KMS-11 (cell line): ENCODE measurements around the gene TMED7.
"Not testable (repeated sequence)": the region's sequence is repeated elsewhere in the genome, so short reads cannot be mapped to it uniquely, and the experiment has no call there.

Experiments used
- H2AFZ ChIP-seq: fragments of 200-600 bp; sonication (generic); 2 replicates; pipeline ENCODE4 v1.6.1; 2016; ENCODE audit warnings: antibody characterized with exemption, mixed run types, low read depth
- H3K27ac ChIP-seq: fragments of 200-600 bp; sonication (generic); 2 replicates; pipeline ENCODE4 v1.6.1; 2016; ENCODE audit warnings: mild to moderate bottlenecking, mixed run types
- H3K27me3 ChIP-seq: fragments of 200-600 bp; sonication (generic); 2 replicates; pipeline ENCODE4 v1.6.1; 2017; ENCODE audit warnings: mild to moderate bottlenecking, low read depth, mixed run types, moderate library complexity; ENCODE audit not compliant: insufficient read depth
- H3K36me3 ChIP-seq: fragments of 200-600 bp; sonication (generic); 2 replicates; pipeline ENCODE4 v1.6.1; 2017; ENCODE audit warnings: mild to moderate bottlenecking, mixed run types; ENCODE audit not compliant: insufficient read depth
- H3K4me1 ChIP-seq: fragments of 200-600 bp; sonication (generic); 2 replicates; pipeline ENCODE4 v1.6.1; 2016; ENCODE audit warnings: mild to moderate bottlenecking, low read depth, mixed run types; ENCODE audit not compliant: poor library complexity, severe bottlenecking
- H3K4me2 ChIP-seq: fragments of 200-600 bp; sonication (generic); 2 replicates; pipeline ENCODE4 v1.7.0; 2016; ENCODE audit warnings: mild to moderate bottlenecking, mixed run types
- H3K4me3 ChIP-seq: fragments of 200-600 bp; sonication (generic); IDR thresholded peaks from 2 replicates; pipeline ENCODE4 v1.6.1; 2017; ENCODE audit warnings: low read depth, low read length, mixed read lengths; ENCODE audit not compliant: insufficient read depth
- H3K79me2 ChIP-seq: fragments of 200-600 bp; sonication (generic); 2 replicates; pipeline ENCODE4 v1.6.1; 2016; ENCODE audit warnings: low read depth, mixed run types; ENCODE audit not compliant: insufficient read depth
- H3K9ac ChIP-seq: fragments of 200-600 bp; sonication (generic); 2 replicates; pipeline ENCODE4 v1.6.1; 2016; ENCODE audit warnings: mild to moderate bottlenecking, mixed run types
- H4K20me1 ChIP-seq: fragments of 200-600 bp; sonication (generic); 2 replicates; pipeline ENCODE4 v1.6.1; 2016; ENCODE audit warnings: mild to moderate bottlenecking, mixed run types; ENCODE audit not compliant: insufficient read depth
- TF ChIP-seq, protein P1 (sequence below): fragments of 200-600 bp; sonication (generic); conservative IDR thresholded peaks from 2 replicates; pipeline ENCODE4 v1.6.1; 2017; ENCODE audit warnings: low read depth, mild to moderate bottlenecking, antibody characterized with exemption, low read length, moderate library complexity, mixed read lengths

Gene TMED7

DNA sequence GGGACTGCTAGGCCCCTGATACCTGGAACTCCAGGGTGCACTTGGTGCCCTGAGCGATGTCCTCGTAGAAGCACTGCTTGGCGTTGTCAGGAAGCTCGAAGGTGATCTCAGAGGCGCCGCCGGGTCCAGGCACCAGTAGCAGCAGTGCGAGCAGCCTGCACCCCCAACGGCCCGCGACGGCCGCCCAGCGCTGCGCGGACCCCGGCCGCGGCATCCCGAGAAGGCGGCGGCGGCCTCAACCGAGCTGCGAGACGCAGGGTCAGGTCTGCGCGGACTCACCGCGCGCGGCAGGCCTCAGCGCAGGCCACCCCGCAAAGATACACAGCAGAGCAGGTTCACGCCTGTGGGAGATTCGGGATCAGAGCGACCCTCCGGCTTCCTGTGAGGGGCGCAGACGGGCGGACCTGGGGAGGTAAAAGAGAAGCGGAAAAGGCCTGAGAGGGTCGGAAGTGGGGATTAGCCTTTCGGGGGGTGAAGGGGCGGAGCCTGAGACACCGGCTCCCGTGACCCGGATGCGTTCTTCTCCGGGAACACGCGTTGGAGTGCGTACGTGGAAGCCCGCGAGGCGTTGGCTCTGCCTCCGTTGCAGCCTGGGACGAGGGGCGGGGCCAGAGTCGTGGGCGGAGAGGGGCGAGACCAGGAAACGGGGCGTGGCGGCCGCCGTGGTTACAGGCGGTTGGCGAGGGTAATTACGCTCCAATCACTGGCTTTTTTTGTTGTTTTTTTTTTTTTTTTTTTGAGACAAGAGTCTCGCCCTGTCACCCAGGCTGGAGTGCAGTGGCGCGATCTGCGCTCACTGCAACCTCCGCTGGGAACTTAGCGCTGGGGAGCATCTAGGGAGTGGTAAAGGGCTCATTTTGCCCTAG, at the start of gene TMED7:
TMED7 (minus strand) TSS at position 458 of the 866 bp plus-strand sequence; CDS start at position 214, 244 bp downstream.
- TF ChIP-seq, protein P1, sequence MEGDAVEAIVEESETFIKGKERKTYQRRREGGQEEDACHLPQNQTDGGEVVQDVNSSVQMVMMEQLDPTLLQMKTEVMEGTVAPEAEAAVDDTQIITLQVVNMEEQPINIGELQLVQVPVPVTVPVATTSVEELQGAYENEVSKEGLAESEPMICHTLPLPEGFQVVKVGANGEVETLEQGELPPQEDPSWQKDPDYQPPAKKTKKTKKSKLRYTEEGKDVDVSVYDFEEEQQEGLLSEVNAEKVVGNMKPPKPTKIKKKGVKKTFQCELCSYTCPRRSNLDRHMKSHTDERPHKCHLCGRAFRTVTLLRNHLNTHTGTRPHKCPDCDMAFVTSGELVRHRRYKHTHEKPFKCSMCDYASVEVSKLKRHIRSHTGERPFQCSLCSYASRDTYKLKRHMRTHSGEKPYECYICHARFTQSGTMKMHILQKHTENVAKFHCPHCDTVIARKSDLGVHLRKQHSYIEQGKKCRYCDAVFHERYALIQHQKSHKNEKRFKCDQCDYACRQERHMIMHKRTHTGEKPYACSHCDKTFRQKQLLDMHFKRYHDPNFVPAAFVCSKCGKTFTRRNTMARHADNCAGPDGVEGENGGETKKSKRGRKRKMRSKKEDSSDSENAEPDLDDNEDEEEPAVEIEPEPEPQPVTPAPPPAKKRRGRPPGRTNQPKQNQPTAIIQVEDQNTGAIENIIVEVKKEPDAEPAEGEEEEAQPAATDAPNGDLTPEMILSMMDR = no peak
- no peaks in the 10 kb centered on the region for H4K20me1 ChIP-seq
- peaks cover 24% of the 10 kb centered on the region for H3K79me2 ChIP-seq
- H3K4me2 ChIP-seq = peak within 1 kb of the TSS; percentile 60
- H3K4me3 ChIP-seq = no peak within 1 kb of the TSS
- peaks cover 24% of the 10 kb centered on the region for H3K4me1 ChIP-seq
- peak within 1 kb of the TSS; percentile 66 for H3K27ac ChIP-seq
- H3K27me3 ChIP-seq = peaks cover 8% of the 10 kb centered on the region; the same call in 1 of the 2 replicates
- H3K36me3 ChIP-seq = no peaks in the 10 kb centered on the region
- peak within 1 kb of the TSS; percentile 94 for H3K9ac ChIP-seq
- H2AFZ ChIP-seq = peak within 1 kb of the TSS; percentile 97

DNA sequence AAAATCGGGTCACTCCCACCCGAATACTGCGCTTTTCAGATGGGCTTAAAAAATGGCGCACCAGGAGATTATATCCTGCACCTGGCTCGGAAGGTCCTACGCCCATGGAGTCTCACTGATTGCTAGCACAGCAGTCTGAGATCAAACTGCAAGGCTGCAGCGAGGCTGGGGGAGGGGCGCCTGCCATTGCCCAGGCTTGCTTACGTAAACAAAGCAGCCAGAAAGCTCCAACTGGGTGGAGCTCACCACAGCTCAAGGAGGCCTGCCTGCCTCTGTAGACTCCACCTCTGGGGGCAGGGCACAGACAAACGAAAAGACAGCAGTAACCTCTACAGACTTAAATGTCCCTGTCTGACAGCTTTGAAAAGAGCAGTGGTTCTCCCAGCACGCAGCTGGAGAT, 48.9 kb upstream of the TMED7 start:
- H3K27me3 ChIP-seq, H3K4me2 ChIP-seq, H2AFZ ChIP-seq, H3K36me3 ChIP-seq, H3K79me2 ChIP-seq, H3K4me3 ChIP-seq, H4K20me1 ChIP-seq, H3K9ac ChIP-seq, H3K27ac ChIP-seq: not testable (repeated sequence)
- H3K4me1 ChIP-seq = peaks cover 14% of the 10 kb centered on the region

DNA sequence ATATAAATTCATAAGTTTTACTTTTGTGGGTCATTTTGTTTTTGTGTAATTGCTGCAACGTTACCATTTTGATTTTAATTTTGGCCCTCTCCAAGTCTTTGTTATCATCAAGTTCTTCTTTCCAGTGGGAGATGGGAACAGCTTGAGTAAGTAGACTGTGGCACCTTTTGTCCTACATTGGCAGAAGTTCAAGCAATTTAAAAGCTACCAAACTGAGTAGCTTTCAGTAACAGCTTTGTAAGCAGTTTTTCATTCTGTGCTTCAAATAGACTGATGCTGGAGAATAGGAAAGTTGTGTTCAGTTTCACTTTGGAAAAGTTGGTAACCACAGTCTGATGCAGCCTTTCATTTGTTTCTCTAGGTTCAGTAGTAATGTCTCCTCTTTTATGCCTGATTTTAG, 47.8 kb upstream of the TMED7 start:
- Histone ChIP-seq H4K20me1 (no peaks in the 10 kb centered on the region), H3K4me3 (no peak overlapping the region), H3K27ac (no peak overlapping the region), H3K36me3 (no peaks in the 10 kb centered on the region), H3K4me1 (peaks cover 14% of the 10 kb centered on the region), H3K9ac (no peak overlapping the region), H3K79me2 (no peaks in the 10 kb centered on the region), H3K27me3 (no peaks in the 10 kb centered on the region), H3K4me2 (peak overlapping the region; percentile 30; the same call in 1 of the 2 replicates), H2AFZ (no peak overlapping the region)
- TF ChIP-seq, protein P1 = no peak

DNA sequence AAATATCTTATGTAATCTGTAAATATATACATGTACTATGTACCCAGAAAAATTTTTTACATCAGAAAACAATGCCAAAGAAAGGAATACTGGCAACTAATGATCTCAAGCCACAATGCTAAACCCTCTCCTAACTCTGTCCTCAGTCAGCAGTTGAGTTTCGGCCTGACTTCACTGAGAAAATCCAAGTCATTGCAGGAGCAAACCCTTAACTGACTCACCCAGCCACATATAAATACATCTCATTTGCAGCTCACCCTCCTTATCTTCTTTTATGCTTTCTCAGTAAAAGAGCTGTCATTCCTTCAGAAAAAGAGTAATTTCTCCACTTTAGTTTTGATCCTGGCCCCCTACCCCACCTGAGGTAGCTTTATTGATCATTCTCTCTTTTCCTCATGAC, 46.1 kb upstream of the TMED7 start:
- Histone ChIP-seq H3K4me1 (peaks cover 14% of the 10 kb centered on the region), H3K4me2 (no peak overlapping the region), H3K79me2 (no peaks in the 10 kb centered on the region), H3K4me3 (no peak overlapping the region), H3K9ac (no peak overlapping the region), H2AFZ (no peak overlapping the region), H3K27ac (no peak overlapping the region), H3K36me3 (no peaks in the 10 kb centered on the region), H4K20me1 (no peaks in the 10 kb centered on the region), H3K27me3 (no peaks in the 10 kb centered on the region)
- TF ChIP-seq, protein P1 = no peak

DNA sequence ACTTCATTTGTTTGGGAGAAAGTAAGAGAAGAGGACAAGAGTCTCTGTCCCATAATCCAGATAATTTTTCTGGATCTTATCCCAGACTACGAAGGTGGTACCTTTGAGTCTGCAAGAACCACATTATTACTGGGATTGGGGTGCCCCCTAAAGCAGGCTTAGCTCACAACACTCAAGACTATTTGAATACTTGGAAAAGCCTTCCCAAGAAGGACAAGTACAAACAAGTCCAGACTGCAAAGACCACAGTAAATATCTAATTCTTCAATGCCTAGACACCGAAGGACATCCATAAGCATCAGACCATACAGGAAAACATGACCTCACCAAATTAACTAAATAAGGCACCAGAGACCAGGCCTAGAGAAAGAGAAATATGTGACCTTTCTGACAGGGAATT, 40.2 kb upstream of the TMED7 start:
- TF ChIP-seq, protein P1 = no peak
- no peak overlapping the region for H2AFZ ChIP-seq
- no peaks in the 10 kb centered on the region for H4K20me1 ChIP-seq
- no peaks in the 10 kb centered on the region for H3K27me3 ChIP-seq
- no peaks in the 10 kb centered on the region for H3K79me2 ChIP-seq
- H3K9ac ChIP-seq = no peak overlapping the region
- no peak overlapping the region for H3K27ac ChIP-seq
- no peak overlapping the region for H3K4me2 ChIP-seq
- no peak overlapping the region for H3K4me3 ChIP-seq
- no peaks in the 10 kb centered on the region for H3K4me1 ChIP-seq
- H3K36me3 ChIP-seq = no peaks in the 10 kb centered on the region
